ENCODE data around the gene MAGED4. TPM values are rescaled to one million over a fixed set of nuclear protein-coding genes. Genes with fewer than 3 reads are reported as not detected.
"Not testable (repeated sequence)": the region's sequence is repeated elsewhere in the genome, so short reads cannot be mapped to it uniquely, and the experiment has no call there.

Gene MAGED4, protein sequence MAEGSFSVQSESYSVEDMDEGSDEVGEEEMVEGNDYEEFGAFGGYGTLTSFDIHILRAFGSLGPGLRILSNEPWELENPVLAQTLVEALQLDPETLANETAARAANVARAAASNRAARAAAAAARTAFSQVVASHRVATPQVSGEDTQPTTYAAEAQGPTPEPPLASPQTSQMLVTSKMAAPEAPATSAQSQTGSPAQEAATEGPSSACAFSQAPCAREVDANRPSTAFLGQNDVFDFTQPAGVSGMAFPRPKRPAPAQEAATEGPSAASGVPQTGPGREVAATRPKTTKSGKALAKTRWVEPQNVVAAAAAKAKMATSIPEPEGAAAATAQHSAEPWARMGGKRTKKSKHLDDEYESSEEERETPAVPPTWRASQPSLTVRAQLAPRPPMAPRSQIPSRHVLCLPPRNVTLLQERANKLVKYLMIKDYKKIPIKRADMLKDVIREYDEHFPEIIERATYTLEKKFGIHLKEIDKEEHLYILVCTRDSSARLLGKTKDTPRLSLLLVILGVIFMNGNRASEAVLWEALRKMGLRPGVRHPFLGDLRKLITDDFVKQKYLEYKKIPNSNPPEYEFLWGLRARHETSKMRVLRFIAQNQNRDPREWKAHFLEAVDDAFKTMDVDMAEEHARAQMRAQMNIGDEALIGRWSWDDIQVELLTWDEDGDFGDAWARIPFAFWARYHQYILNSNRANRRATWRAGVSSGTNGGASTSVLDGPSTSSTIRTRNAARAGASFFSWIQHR
- total RNA-seq: 1.4 TPM

DNA sequence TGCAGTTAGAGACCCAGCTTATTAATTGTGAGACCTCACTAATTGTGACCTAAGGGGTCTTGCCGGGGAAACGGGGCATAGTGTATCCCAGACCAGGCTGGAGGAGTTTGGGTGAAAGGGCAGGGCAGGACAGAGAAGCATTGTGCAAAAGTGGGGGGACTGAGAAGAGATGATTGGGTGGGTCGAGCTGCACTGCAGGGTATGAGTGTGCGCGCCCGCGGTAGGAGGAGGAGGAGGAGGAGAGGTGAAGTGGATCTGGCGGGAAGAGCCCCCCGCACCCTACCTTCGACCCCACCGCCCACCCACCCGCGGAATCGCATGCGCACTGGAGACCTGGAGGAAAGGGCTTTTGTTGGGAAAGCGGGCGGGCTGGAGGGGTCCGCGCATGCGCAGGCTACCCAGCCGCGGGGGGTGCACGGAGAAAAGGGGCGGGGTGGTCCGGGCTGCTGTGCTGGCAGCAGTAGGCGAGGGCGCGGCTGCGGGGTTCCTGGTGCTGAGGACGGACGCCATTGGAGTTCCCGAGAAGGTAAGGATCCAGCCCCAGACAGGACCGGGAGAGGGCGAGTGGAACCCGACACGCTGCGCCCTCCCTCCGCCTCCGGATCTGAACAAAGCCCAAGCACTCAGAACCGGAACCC, at the start of gene MAGED4:
Gene MAGED4 (plus strand): TSS at position 449 of the 638 bp plus-strand sequence. CDS start 1,035 bp downstream, outside the sequence.
- peak; percentile 14 for ATAC-seq

DNA sequence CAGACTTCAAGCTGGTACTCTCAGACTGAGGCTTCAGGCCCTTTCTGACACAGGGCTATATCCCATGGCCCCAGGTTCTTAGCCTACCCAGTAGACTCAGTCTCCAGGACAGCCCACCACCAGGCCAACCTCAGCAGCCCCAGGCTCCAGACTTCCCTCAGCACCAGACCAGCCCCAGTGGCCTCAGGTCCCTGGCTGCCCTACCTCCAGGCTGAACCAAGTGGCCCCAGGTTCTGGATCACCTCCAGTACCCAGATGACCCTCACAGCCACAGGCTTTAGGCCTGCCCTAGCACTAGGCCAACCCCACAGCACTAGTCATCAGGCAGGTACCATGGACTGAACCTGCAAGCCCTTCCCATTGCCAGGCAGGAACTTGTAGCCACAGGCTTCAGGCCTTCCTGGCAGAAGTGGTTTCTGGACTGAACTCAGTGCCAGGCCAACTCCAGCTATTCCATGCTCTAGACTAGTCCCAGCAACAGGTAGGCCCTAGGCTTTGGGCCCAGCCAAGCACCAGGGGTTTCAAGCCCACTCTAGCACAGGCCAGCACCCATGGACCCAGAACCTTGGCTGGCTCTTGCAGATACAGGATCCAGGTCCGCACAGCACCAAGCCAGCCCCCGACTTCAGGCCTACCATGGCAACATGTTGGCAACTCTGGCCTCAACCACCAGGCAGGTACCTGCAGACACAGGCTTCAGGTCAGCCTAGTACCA, 45.7 kb upstream of the MAGED4 start:
- no peak for ATAC-seq

DNA sequence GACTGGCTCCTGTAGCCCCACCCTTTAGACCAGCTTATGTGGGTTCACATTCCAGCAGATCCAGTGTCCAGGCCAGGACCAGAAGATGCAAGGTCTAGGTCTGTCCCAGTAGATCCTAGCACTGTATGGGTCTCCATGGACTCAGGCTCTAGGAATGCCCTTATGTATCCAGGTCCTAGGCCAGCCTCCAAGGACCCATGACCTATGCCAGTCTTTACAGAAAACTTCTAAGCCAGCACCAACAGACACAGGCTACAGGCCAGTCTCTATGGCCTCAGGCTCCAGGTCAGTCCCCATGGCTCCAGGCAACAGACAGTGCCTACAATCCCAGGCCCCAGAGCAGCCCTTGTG, 45.2 kb upstream of the MAGED4 start:
- ATAC-seq: no peak

DNA sequence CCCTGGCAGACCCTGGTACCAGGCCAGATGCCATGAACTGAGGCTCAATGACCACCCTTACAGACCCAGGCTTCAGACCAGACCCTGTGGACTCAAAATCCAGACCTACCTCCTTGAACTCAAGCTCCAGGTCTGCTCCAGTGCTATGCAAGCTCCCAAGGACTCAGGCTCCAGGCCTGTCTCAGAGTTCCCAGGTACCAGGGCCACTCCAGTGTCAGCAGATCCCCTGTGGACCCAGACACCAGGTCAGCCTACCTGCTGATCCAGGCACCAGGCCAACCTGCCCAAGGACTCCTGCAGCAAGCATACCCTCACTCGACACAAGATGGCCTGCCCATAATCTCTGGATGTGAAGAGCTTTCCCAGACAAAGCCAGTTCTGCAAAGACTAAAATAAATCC, 44.7 kb upstream of the MAGED4 start:
- no peak for ATAC-seq

DNA sequence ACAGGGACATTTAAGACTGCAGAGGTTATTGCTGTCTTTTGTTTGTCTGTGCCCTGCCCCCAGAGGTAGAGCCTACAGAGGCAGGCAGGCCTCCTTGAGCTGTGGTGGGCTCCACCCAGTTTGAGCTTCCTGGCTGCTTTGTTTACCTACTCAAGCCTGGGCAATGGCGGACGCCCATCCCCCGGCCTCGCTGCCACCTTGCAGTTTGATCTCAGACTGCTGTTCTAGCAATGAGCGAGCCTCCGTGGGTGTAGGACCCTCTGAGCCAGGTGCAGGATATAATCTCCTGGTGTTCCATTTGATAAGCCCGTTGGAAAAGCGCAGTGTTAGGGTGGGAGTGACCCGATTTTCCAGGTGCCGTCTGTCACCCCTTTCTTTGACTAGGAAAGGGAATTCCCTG, 34.0 kb upstream of the MAGED4 start:
- ATAC-seq: not testable (repeated sequence)

DNA sequence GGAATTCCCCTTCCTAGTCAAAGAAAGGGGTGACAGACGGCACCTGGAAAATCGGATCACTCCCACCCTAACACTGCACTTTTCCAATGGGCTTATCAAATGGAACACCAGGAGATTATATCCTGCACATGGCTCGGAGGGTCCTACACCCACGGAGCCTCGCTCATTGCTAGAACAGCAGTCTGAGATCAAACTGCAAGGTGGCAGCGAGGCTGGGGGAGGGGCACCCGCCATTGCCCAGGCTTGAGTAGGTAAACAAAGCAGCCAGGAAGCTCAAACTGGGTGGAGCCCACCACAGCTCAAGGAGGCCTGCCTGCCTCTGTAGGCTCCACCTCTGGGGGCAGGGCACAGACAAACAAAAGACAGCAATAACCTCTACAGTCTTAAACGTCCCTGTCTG, 24.5 kb upstream of the MAGED4 start:
- not testable (repeated sequence) for ATAC-seq

DNA sequence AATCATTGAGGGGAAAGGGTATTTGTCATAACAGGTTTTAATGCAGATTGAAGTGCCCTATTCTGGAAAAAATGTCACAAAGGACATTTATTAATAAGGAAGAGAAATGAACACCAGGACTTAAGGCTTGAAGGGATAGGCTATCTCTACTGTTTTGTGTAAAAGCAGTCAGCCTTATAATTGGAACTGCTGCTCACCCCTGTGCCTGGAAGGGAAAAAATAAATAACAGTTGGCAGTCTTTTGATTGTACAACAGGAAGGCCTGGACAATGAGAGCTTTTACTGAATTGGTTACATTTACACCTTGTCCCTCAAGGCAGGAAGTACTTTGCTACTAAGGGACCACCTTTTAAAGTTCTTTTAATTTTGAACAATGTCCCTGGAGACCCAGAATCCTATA, 17.8 kb upstream of the MAGED4 start:
- ATAC-seq: no peak

DNA sequence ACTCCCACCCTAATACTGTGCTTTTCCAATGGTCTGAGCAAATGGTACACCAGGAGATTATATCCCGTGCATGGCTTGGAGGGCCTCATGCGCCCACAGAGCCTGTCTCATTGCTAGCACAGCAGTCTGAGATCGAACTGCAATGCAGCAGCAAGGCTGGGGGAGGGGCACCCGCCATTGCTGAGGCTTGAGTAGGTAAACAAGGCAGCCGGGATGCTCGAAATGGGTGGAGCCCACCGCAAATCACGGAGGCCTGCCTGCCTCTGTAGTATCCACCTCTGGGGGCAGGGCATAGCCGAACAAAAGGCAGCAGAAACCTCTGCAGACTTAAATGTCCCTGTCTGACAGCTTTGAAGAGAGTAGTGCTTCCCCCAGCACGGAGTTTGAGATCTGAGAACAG, 13.6 kb upstream of the MAGED4 start:
- ATAC-seq: not testable (repeated sequence)

DNA sequence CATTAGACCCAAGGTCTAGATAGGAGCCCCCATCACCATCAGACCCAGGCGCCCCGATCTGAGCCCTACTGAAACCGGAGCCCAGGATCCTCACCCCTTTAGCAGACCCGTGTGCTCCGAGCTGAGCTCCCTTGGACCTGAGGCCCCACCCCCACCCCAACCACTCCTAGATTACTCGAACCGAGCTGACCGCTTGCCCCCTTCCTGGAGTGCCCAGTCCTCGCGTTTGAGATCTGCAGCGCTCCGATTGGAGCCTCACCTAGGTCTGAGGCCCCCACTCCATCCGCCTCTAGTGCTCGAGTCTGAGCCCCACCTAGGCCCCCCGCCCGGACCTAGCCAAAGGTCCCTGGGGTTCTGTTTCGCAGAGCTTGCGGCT, 378 bp downstream of the MAGED4 start:
- ATAC-seq: peak; percentile 26

DNA sequence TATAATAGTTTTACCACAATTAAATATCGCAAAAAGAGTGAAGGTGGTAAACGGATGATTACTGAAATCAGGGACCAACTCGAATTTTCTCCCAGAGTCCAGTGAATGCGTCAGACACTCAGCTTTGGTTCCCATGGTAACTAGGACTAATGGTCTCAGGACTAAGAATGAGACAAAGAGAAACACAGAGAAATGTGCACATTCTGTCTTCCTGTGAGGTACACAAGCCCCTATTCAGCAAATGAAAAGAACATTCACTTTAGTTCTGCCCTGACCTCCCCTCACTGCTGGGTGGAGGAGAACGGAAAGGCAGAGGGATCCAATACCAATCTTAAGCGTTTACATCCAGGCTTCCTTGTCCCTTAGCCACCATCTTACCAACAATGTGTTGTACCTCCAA, 26.7 kb downstream of the MAGED4 start:
- not testable (repeated sequence) for ATAC-seq

DNA sequence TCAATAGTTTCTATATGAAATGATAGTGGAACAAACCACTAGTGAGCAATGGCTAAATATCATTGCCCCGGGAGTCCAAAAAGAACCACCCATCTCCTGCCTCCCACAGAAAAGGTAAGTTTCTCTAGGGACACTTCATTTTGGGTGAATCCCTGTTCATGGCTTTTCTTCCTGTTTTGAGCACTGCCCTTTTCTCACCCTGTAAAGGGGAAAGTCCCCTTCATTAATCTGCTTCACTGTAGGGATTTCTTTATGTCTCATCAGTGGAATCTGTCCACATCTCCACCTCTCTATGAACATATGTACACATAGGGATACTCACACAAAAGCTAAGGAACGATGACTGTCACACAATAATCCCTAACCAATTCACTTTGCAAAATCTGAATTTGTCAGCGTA, 28.6 kb downstream of the MAGED4 start:
- no peak for ATAC-seq

DNA sequence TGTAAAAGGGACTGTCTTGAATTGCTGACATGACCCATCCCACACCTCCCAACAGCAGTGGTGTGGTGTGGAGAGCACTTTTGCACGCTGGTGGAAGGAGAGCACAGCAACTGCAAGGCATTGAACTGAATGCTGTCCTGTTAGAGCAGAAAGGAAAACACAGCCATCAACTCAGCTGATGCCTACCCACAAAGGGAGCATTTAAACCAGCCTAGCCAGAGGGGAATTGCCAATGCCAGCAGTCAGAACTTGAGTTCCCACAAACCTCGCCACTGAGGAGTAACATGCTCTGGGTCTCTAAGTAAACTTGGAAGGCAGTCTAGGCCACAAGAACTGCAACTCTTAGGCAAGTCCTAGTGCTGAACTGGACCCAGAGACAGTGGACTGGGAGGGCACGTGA, 31.9 kb downstream of the MAGED4 start:
- no peak for ATAC-seq

DNA sequence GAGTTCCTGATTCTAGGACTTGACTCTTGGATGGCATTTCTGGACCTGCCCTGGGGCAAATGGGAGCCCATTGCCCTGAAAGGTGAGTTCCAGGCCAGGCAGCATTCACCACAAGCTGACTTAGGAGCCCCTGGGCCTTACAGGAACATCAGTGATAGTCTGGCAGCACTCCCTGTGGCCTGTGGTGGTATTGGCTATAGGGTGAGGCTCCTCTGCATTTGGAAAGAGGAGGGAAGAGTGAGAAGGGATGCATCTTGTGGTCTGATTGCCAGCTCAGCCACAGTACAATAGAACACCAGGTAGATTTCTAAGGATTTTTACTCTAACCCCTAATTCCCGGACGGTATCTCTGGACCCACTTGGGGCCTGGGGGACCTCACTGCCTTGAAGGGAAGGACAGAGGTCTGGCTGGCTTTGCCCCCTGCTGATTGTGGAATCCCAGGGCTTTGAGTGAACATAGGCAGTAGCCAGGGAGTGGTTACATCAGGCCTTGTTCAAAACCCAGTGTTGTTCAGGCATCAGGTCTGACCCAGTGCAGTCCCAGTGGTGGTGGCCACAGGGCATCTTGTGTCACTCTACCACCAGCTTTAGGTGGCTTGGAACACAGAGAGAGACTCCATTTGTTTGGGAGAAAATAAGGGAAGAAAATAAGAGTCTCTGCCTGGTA, 32.9 kb downstream of the MAGED4 start:
- ATAC-seq: no peak

DNA sequence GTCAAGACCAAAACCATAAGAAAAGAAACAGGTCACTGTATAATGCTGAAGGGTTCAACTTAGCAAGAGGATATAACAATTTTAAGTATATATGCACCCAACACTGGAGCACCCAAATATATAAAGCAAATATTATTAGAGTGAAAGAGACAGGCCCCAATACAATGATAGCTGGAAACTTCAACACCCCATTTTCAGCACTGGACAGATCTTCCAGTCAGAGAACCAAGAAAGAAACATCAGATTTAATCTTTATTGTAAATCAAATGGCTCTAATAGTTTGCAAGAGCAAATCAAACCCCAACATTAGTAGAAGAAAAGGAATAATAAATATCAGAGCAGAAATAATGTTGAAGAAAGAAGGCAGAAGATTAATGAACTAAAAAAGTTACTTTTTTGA, 36.2 kb downstream of the MAGED4 start:
- ATAC-seq: no peak

Other genes starting within 250 kb of the MAGED4 start
- 1.8 TPM for gene MAGED4B, start 115.7 kb upstream of the MAGED4 start, total RNA-seq
- not detected for gene XAGE2, start 184.1 kb downstream of the MAGED4 start, total RNA-seq